Lower leg skin (tissue), 4 donors: Measurements from ENCODE around the gene KRT6A. TPM values are rescaled to one million over a fixed set of nuclear protein-coding genes. Genes with fewer than 3 reads are reported as not detected.
"Not testable (repeated sequence)": the region's sequence is repeated elsewhere in the genome, so short reads cannot be mapped to it uniquely, and the experiment has no call there.

Experiments
- DNase-seq, 2 donors: peaks; one replicate each; pipeline ENCODE4 v3.0.0-alpha.2; 2019; ENCODE audit warnings: low spot score in 2 of 2
- H3K4me3 ChIP-seq: fragments of 200-600 bp; sonication (generic); 2 replicates; pipeline ENCODE4 v1.5.1; 2017; ENCODE audit warnings: mild to moderate bottlenecking, low read depth; ENCODE audit not compliant: poor library complexity, severe bottlenecking
- POLR2A ChIP-seq, 2 donors: fragments of 450-650 bp; IDR thresholded peaks; one replicate each; pipeline ENCODE4 v1.6.1; 2016 to 2017; ENCODE audit warnings: antibody characterized with exemption in 2 of 2, mild to moderate bottlenecking in 1 of 2, moderate library complexity in 1 of 2
- WGBS, 2 donors: methylation state at CpG; one replicate each; pipeline ENCODE4 v1.1.5; 2018; 5-methylcytosine and 5-hydroxymethylcytosine counted together
- intact Hi-C: fragments of 100-400 bp; cut with DNase I; formaldehyde crosslinking; loops from one replicate; pipeline ENCODE4 v1.15.0; 2023; ENCODE audit warnings: low total_unique reads
- total RNA-seq, 4 donors: library from RNA; depleted of rRNA; stranded (reverse); fragments of >200 nt; gene quantifications; one replicate each; pipeline ENCODE4 v1.1.0, GENCODE V29; 2016
- TF ChIP-seq, protein P1 (sequence below), 3 donors: fragments of 450-650 bp; IDR thresholded peaks; one replicate each; pipeline ENCODE4 v1.5.1; 2016; ENCODE audit warnings: antibody characterized with exemption in 3 of 3, mild to moderate bottlenecking in 3 of 3, moderate library complexity in 2 of 3

Gene KRT6A
- total RNA-seq, 4 donors from 2014 or later, result 75.3 to 617 (median 182) TPM

DNA sequence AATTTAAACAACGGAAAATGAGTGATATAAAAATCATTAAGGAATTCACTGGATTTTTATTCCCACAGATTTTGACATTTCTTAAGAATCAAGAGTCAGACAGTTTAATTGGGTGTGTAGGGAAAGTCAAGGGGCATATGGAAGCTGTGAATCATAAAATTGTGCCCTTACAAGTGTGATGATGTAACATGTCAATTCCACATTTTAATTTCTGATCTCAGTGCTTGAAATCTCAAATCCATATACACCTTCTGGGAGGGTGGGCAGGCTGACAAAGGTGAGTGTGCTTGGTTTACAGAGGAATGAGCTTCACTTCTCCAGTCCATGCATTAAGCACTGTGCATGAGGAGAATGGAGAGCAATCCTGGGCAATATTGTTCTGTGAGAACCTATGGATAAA lies 1.0 kb upstream of the KRT6A start:
- no peak for TF ChIP-seq POLR2A (IDR thresholded peaks at IDR 0.05)
- TF ChIP-seq, protein P1, sequence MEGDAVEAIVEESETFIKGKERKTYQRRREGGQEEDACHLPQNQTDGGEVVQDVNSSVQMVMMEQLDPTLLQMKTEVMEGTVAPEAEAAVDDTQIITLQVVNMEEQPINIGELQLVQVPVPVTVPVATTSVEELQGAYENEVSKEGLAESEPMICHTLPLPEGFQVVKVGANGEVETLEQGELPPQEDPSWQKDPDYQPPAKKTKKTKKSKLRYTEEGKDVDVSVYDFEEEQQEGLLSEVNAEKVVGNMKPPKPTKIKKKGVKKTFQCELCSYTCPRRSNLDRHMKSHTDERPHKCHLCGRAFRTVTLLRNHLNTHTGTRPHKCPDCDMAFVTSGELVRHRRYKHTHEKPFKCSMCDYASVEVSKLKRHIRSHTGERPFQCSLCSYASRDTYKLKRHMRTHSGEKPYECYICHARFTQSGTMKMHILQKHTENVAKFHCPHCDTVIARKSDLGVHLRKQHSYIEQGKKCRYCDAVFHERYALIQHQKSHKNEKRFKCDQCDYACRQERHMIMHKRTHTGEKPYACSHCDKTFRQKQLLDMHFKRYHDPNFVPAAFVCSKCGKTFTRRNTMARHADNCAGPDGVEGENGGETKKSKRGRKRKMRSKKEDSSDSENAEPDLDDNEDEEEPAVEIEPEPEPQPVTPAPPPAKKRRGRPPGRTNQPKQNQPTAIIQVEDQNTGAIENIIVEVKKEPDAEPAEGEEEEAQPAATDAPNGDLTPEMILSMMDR (IDR thresholded peaks at IDR 0.05), result no peak
- intact Hi-C loops, result no loop called here
- no peak for DNase-seq
- 65 to 77% methylated on average over 1 of the region's 1 CpG for WGBS, 2 donors
- no peak overlapping the region for H3K4me3 ChIP-seq

DNA sequence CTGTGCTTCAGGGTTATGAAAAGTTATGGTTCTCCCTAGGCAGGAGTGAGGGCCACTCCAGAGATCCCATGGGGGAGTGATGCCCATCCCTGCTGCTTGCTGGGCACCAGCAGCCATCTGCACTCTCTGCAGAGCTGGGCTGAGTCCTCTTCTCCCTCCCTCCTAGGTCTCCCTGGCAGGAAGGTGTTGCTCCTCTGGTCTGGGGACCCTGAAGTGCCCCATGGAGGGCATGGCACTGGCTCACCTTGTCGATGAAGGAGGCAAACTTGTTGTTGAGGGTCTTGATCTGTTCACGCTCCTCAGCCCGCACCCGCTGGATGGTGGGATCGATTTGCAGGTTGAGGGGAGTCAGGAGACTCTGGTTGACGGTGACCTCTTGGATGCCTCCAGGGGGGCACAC lies 652 bp downstream of the KRT6A start:
- intact Hi-C loops, H3K4me3 ChIP-seq: not testable (repeated sequence)
- peak in 1 of 2 donors; percentile 82 for DNase-seq
- WGBS, 2 donors, result 85 to 89% methylated on average over 3 to 4 of the region's 6 CpGs

- H3K4me3 ChIP-seq, DNase-seq, intact Hi-C loops: not testable (repeated sequence)
- WGBS, 2 donors, result 81 to 85% methylated on average over 8 of the region's 8 CpGs
These were observed 1.6 kb downstream of the KRT6A start for GRCh38 chr12:52491495-52491894.

GRCh38 chr12:52488736-52489135 lies 4.3 kb downstream of the KRT6A start:
- no peak overlapping the region for H3K4me3 ChIP-seq
- no peak for DNase-seq
- TF ChIP-seq, protein P1 (IDR thresholded peaks at IDR 0.05), result no peak
- TF ChIP-seq POLR2A (IDR thresholded peaks at IDR 0.05), result no peak
- intact Hi-C loops, result no loop called here

DNA sequence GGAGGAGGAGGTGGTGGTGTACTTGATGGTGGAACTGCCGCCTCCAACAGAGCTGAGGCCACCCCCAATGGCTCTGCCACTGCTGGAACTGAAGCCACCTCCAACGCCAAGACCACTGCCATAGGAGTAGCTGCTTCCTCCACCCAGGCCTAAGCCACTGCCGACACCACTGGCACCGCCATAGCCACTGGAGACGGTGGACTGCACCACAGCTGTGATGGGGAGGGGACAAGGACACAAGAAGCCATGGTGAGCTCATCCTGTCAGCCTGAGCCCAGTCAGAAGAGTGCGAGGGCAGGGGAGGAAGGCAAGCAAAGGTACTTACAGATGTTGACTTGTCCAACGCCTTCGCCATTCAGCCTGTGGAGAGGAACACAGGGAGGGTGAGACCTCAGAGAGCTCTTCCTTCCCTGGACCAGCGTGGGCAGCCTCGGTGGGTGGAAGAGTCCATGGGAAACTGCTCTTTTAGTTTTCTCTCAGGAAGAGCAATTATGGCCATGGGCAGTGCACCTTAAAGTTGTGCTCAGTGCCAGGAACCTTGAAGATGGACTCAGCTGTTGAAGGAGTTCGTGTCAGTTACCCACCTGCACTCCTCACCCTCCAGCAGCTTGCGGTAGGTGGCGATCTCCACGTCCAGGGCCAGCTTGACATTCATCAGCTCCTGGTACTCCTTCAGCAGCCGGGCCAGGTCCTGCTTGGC lies 5.2 kb downstream of the KRT6A start:
- H3K4me3 ChIP-seq, intact Hi-C loops, DNase-seq: not testable (repeated sequence)
- 91 to 92% methylated on average over 10 to 11 of the region's 15 CpGs for WGBS, 2 donors

GRCh38 chr12:52487211-52487610 lies 5.8 kb downstream of the KRT6A start:
- 52 to 100% methylated on average over 1 of the region's 1 CpG for WGBS, 2 donors
- intact Hi-C loops, result no loop called here
- TF ChIP-seq, protein P1 (IDR thresholded peaks at IDR 0.05), result no peak
- TF ChIP-seq POLR2A (IDR thresholded peaks at IDR 0.05), result no peak
- DNase-seq, result no peak
- no peak overlapping the region for H3K4me3 ChIP-seq

- no peak overlapping the region for H3K4me3 ChIP-seq
- TF ChIP-seq, protein P1 (IDR thresholded peaks at IDR 0.05), result no peak
- TF ChIP-seq POLR2A (IDR thresholded peaks at IDR 0.05), result no peak
- intact Hi-C loops, result no loop called here
- 65 to 66% methylated on average over 5 of the region's 5 CpGs for WGBS, 2 donors
- no peak for DNase-seq
These were observed 6.6 kb downstream of the KRT6A start for GRCh38 chr12:52486166-52487105.
